ENCODE measurements around the gene FAM53A.

DNA sequence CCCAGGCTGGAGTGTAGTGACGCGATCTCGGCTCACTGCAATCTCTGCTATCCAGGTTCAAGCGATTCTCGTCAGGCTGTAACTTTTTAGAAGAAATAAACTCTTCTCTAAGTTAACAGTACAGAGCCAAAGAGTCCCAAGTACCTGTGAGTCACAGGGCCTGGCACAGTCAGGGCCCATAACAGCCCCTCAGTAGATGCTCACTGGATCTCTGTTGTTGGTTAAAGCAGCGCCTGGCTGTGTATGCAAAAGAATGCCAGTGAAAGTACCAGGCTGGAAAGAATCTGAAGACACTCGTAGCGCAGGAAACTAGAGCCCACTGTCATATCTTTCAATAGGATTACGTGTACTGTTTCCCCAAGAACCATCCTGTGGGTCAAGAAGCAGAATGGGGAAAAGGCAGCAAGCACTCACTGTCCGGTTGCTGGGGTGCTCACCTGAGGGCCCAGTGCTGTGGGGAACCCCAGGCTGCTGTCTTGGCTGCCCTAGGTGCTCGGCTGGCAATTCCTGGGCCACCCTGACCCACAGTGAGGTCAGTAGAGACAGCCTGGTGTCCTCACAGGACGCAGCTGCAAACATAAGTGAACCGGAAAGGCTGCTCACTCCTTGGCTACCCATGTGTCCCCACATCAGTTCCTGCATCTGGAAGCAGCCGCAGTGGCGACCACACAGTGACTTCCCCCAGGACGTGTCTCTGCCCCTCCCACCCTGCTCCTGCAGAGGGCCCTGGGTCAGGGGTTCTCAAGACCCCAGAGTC is 31.1 kb upstream of the FAM53A start:
- TF ChIP-seq ZNF384 (IDR thresholded peaks at IDR 0.05) (no peak), CTBP1 (IDR thresholded peaks at IDR 0.05; ENCODE audit: borderline replicate concordance) (no peak), SUZ12 (IDR thresholded peaks at IDR 0.05) (no peak), FOXK2 (IDR thresholded peaks at IDR 0.05) (no peak), FOXM1 (IDR thresholded peaks at IDR 0.05; ENCODE audit: borderline replicate concordance) (no peak), ELF4 (IDR thresholded peaks at IDR 0.05) (no peak)
